ENCODE results near the gene TMEM181. TPM values are rescaled to one million over a fixed set of nuclear protein-coding genes. Genes with fewer than 3 reads are reported as not detected.
A peak's percentile ranks its signal among the peaks of the same experiment; 100 is the strongest.
"Not testable (repeated sequence)": the region's sequence is repeated elsewhere in the genome, so short reads cannot be mapped to it uniquely, and the experiment has no call there.

TMEM181 gene
- total RNA-seq (2014; rRNA removed; shearing (Covaris generic)), result 23.7 and 24.1 TPM in 2 replicates
- 25.9 and 33.2 TPM in 2 replicates for polyA plus RNA-seq (2015; cell fraction: cytosol; rRNA removed)
- polyA plus RNA-seq (2015; cell fraction: nucleus; rRNA removed), result 33.3 and 35.1 TPM in 2 replicates

GRCh38 chr6:158559895-158560835 lies at the start of gene TMEM181:
TMEM181 (plus strand) TSS chr6:158560091; CDS start chr6:158560225, 134 bp downstream.
- peak; percentile 71 for DNase-seq (ENCODE audit: low read depth)

- no peak for DNase-seq (ENCODE audit: low read depth)
Measured at GRCh38 chr6:158512809-158513208, 47.1 kb upstream of the TMEM181 start.

- no peak for DNase-seq (ENCODE audit: low read depth)
Measured at GRCh38 chr6:158514176-158514575, 45.7 kb upstream of the TMEM181 start.

- no peak for DNase-seq (ENCODE audit: low read depth)
Measured at GRCh38 chr6:158514991-158515390, 44.9 kb upstream of the TMEM181 start.

GRCh38 chr6:158516098-158516497 lies 43.8 kb upstream of the TMEM181 start:
- no peak for DNase-seq (ENCODE audit: low read depth)

GRCh38 chr6:158517038-158517437 lies 42.9 kb upstream of the TMEM181 start:
- DNase-seq (ENCODE audit: low read depth), result no peak

- DNase-seq (ENCODE audit: low read depth), result no peak
Measured at GRCh38 chr6:158517581-158517980, 42.3 kb upstream of the TMEM181 start.

GRCh38 chr6:158518191-158519127 lies 41.4 kb upstream of the TMEM181 start:
- peak; percentile 90 for DNase-seq (ENCODE audit: low read depth)

GRCh38 chr6:158519300-158519699 lies 40.6 kb upstream of the TMEM181 start:
- DNase-seq (ENCODE audit: low read depth), result no peak

GRCh38 chr6:158519761-158520160 lies 40.1 kb upstream of the TMEM181 start:
- DNase-seq (ENCODE audit: low read depth), result no peak

GRCh38 chr6:158520975-158521374 lies 38.9 kb upstream of the TMEM181 start:
- not testable (repeated sequence) for DNase-seq (ENCODE audit: low read depth)

GRCh38 chr6:158521759-158522158 lies 38.1 kb upstream of the TMEM181 start:
- DNase-seq (ENCODE audit: low read depth), result no peak

GRCh38 chr6:158522616-158523015 lies 37.3 kb upstream of the TMEM181 start:
- DNase-seq (ENCODE audit: low read depth), result no peak

GRCh38 chr6:158524311-158524710 lies 35.6 kb upstream of the TMEM181 start:
- DNase-seq (ENCODE audit: low read depth), result no peak

GRCh38 chr6:158527858-158528257 lies 32.0 kb upstream of the TMEM181 start:
- DNase-seq (ENCODE audit: low read depth), result not testable (repeated sequence)

GRCh38 chr6:158528826-158529225 lies 31.1 kb upstream of the TMEM181 start:
- no peak for DNase-seq (ENCODE audit: low read depth)

GRCh38 chr6:158529629-158530028 lies 30.3 kb upstream of the TMEM181 start:
- no peak for DNase-seq (ENCODE audit: low read depth)

GRCh38 chr6:158531566-158531965 lies 28.3 kb upstream of the TMEM181 start:
- no peak for DNase-seq (ENCODE audit: low read depth)

- DNase-seq (ENCODE audit: low read depth), result no peak
Measured at GRCh38 chr6:158531970-158532369, 27.9 kb upstream of the TMEM181 start.

GRCh38 chr6:158536084-158536890 lies 23.6 kb upstream of the TMEM181 start:
- peak; percentile 68 for DNase-seq (ENCODE audit: low read depth)

All from HT1080 (cell line).